Transverse colon (tissue), 4 donors: Measurements from ENCODE around the gene ZRANB3.

Experiments used
- CTCF ChIP-seq, 5 experiments: fragments of 200-600 bp in 3 of 5; fragments of 450-650 bp in 2 of 5; sonication (generic) in 3 of 5; IDR thresholded peaks; 1 replicate in 2 of 5; 2 replicates in 3 of 5; pipeline ENCODE4 v1.5.1; 2016 to 2017; ENCODE audit warnings: antibody characterized with exemption in 5 of 5, inconsistent platforms in 3 of 5, mild to moderate bottlenecking in 2 of 5, moderate library complexity in 1 of 5
- EP300 ChIP-seq: sonication (generic); formaldehyde crosslinking; IDR thresholded peaks from one replicate; pipeline ENCODE4 v1.6.1; 2017; ENCODE audit warnings: antibody characterized with exemption, low read depth
- POLR2A ChIP-seq: fragments of 450-650 bp; IDR thresholded peaks from one replicate; pipeline ENCODE4 v1.6.1; 2016; ENCODE audit warnings: antibody characterized with exemption, mild to moderate bottlenecking, moderate library complexity
- POLR2AphosphoS5 ChIP-seq, 3 donors: sonication (generic); formaldehyde crosslinking; IDR thresholded peaks; one replicate each; pipeline ENCODE4 v1.6.1; 2016; ENCODE audit warnings: antibody characterized with exemption in 3 of 3

GRCh38 chr2:135494503-135494902 is 36.5 kb downstream of the ZRANB3 start:
- TF ChIP-seq CTCF (IDR thresholded peaks at IDR 0.05) (no peak), POLR2A (no peak), POLR2AphosphoS5 (IDR thresholded peaks at IDR 0.05) (no peak), EP300 (no peak)
